K562 (cell line): ENCODE data around the gene B3GALT6. TPM values are rescaled to one million over a fixed set of nuclear protein-coding genes. Genes with fewer than 3 reads are reported as not detected.

ENCODE experiments used
- ATAC-seq: fragments of 200-7000 bp; cut with Tn5 transposase; 3 replicates; pipeline ENCODE4 v1.9.1; 2020; ENCODE audit warnings: moderate library complexity
- BruUV-seq: library from RNA; stranded (reverse); fragments of 400-500 nt; replicated peaks from 2 replicates; lab custom pipeline; 2021; lab: Mats Ljungman, UMichigan
- CTCF ChIA-PET: fragments of 300-600 bp; formaldehyde crosslinking; extraction: SDS; loops from one replicate; lab custom pipeline; 2021; ENCODE audit warnings: low intra/inter-chr PET ratio; lab: Yijun Ruan, JAX
- POLR2A ChIA-PET: fragments of 300-600, 350-650 bp; sonication (Branson Sonifier 250); formaldehyde crosslinking; extraction: SDS; loops from one replicate; lab custom pipeline; 2021; ENCODE audit warnings: antibody characterized with exemption, inconsistent platforms; lab: Yijun Ruan, JAX
- DNase-seq, 4 experiments: peaks; one replicate each; pipeline versions ENCODE4 v3.0.0 to v3.0.0-alpha.2; 2011 to 2018; ENCODE audit warnings: low spot score in 3 of 4, mixed read lengths in 3 of 4; ENCODE audit errors: extremely low read depth in 1 of 4
- FAIRE-seq: peaks from 2 replicates; lab custom pipeline; 2011; peaks lifted over from hg19 to GRCh38; lab: Jason Lieb, UNC
- H2AFZ ChIP-seq: 2 replicates; pipeline ENCODE4 v1.6.0; 2011; ENCODE audit warnings: low read depth, low read length, control low read depth, inconsistent platforms
- H3K27ac ChIP-seq: fragments of 200-600 bp; 3 replicates; pipeline ENCODE4 v1.8.0; 2011; ENCODE audit warnings: low read depth, mild to moderate bottlenecking, control low read depth, inconsistent platforms, low read length, moderate library complexity, mixed read lengths; ENCODE audit errors: extremely low read depth
- H3K27me3 ChIP-seq, 2 experiments: fragments of 300-600 bp in 1 of 2; 2 replicates in 1 of 2; 3 replicates in 1 of 2; pipeline versions ENCODE4 v1.6.0 to v1.8.0; 2011; ENCODE audit warnings: inconsistent platforms in 2 of 2, low read length in 2 of 2, mild to moderate bottlenecking in 1 of 2, mixed read lengths in 1 of 2, moderate library complexity in 1 of 2; ENCODE audit not compliant: control insufficient read depth in 2 of 2, insufficient read depth in 2 of 2
- H3K36me3 ChIP-seq: fragments of 300-600 bp; 3 replicates; pipeline ENCODE4 v1.8.0; 2011; ENCODE audit warnings: mild to moderate bottlenecking, low read length, inconsistent platforms; ENCODE audit not compliant: control insufficient read depth, insufficient read depth
- H3K4me1 ChIP-seq, 2 experiments: fragments of 200-600 bp in 1 of 2; replicated peaks in 1 of 2; 2 replicates in 1 of 2; 3 replicates in 1 of 2; pipeline versions ENCODE4 v1.5.1 to v1.8.0; 2011; ENCODE audit warnings: inconsistent platforms in 2 of 2, low read length in 2 of 2, mild to moderate bottlenecking in 1 of 2, mixed read lengths in 1 of 2, moderate library complexity in 1 of 2; ENCODE audit not compliant: control insufficient read depth in 2 of 2, insufficient read depth in 2 of 2
- H3K4me2 ChIP-seq: 2 replicates; pipeline ENCODE4 v1.6.1; 2011; ENCODE audit warnings: low read length, control low read depth, inconsistent platforms, mixed read lengths; ENCODE audit not compliant: insufficient read depth
- H3K4me3 ChIP-seq: fragments of 200-600 bp; sonication (generic), shearing (Covaris generic); 2 replicates; pipeline ENCODE4 v1.5.1; 2016; ENCODE audit warnings: control low read depth, inconsistent platforms
- H3K79me2 ChIP-seq: fragments of 200-600 bp; 3 replicates; pipeline ENCODE4 v1.8.0; 2011; ENCODE audit warnings: low read length, inconsistent platforms; ENCODE audit not compliant: control insufficient read depth, insufficient read depth
- H3K9ac ChIP-seq, 2 experiments: 2 replicates each; pipeline versions ENCODE4 v1.6.0 to v1.6.1; 2011; ENCODE audit warnings: low read depth in 2 of 2, low read length in 2 of 2, control low read depth in 1 of 2, inconsistent platforms in 1 of 2, mild to moderate bottlenecking in 1 of 2, mixed read lengths in 1 of 2; ENCODE audit not compliant: insufficient read depth in 1 of 2
- H3K9me1 ChIP-seq: one replicate; pipeline ENCODE4 v1.6.0; 2011; ENCODE audit warnings: inconsistent platforms, mild to moderate bottlenecking, low read length, moderate library complexity; ENCODE audit not compliant: control insufficient read depth, insufficient read depth
- H3K9me3 ChIP-seq: replicated peaks from 2 replicates; pipeline ENCODE4 v1.5.1; 2011; ENCODE audit warnings: low read depth, low read length, inconsistent platforms; ENCODE audit not compliant: control insufficient read depth, insufficient read depth
- H4K20me1 ChIP-seq: replicated peaks from 2 replicates; pipeline ENCODE4 v1.6.1; 2011; ENCODE audit warnings: low read length, inconsistent platforms, mixed read lengths; ENCODE audit not compliant: control insufficient read depth, insufficient read depth
- HES1 ChIP-seq: fragments of 450-650 bp; IDR thresholded peaks from 2 replicates; pipeline ENCODE4 v1.6.1; 2016; ENCODE audit warnings: low read depth, mild to moderate bottlenecking, moderate library complexity
- IFI16 ChIP-seq: fragments of 250-450 bp; sonication (Bioruptor Pico); IDR thresholded peaks from 2 replicates; pipeline ENCODE4 v2.1.2; 2022; ENCODE audit warnings: mild to moderate bottlenecking, inconsistent platforms
- MTF1 ChIP-seq: fragments of 250-450 bp; sonication (Bioruptor Pico); IDR thresholded peaks from 2 replicates; pipeline ENCODE4 v1.9.0; 2021; ENCODE audit warnings: moderate library complexity, mild to moderate bottlenecking, inconsistent platforms, borderline replicate concordance
- NELFE ChIP-seq: IDR thresholded peaks from 2 replicates; pipeline ENCODE4 v1.6.1; 2011; ENCODE audit warnings: mild to moderate bottlenecking; ENCODE audit not compliant: insufficient read depth, insufficient read length
- NKRF ChIP-seq: fragments of 450-650 bp; IDR thresholded peaks from 2 replicates; pipeline ENCODE4 v1.6.1; 2016; ENCODE audit warnings: borderline replicate concordance
- RFX1 ChIP-seq: fragments of 450-650 bp; IDR thresholded peaks from 2 replicates; pipeline ENCODE4 v1.6.1; 2016; ENCODE audit warnings: mild to moderate bottlenecking, moderate library complexity
- STAT6 ChIP-seq: sonication (generic); formaldehyde crosslinking; IDR thresholded peaks from 2 replicates; pipeline ENCODE4 v1.8.1; 2023; ENCODE audit warnings: mild to moderate bottlenecking, missing genetic modification reagents
- SUPT5H ChIP-seq: fragments of 450-650 bp; IDR thresholded peaks from 2 replicates; pipeline ENCODE4 v1.6.1; 2016
- THAP12 ChIP-seq: fragments of 250-450 bp; sonication (Bioruptor Pico); IDR thresholded peaks from 2 replicates; pipeline ENCODE4 v1.9.0; 2021; ENCODE audit warnings: mild to moderate bottlenecking, inconsistent platforms
- TOE1 ChIP-seq, 2 experiments: fragments of 450-650 bp in 1 of 2; sonication (generic) in 1 of 2; formaldehyde crosslinking in 1 of 2; IDR thresholded peaks; 2 replicates each; pipeline versions ENCODE4 v1.7.1 to v1.8.0; 2016 to 2022; ENCODE audit warnings: borderline replicate concordance in 2 of 2, mild to moderate bottlenecking in 2 of 2, antibody characterized with exemption in 1 of 2, inconsistent platforms in 1 of 2, low read depth in 1 of 2, missing genetic modification reagents in 1 of 2, moderate library complexity in 1 of 2
- ZBTB1 ChIP-seq: sonication (generic); formaldehyde crosslinking; IDR thresholded peaks from 2 replicates; pipeline ENCODE4 v1.8.1; 2023; ENCODE audit warnings: missing genetic modification reagents, low read depth, mild to moderate bottlenecking, borderline replicate concordance
- WGBS: fragments of 100-300 bp; shearing (Covaris generic); methylation state at CpG from one replicate; pipeline ENCODE4 v1.1.6; 2016; ENCODE audit warnings: low coverage, mixed read lengths; ENCODE audit not compliant: insufficient coverage; ENCODE audit errors: missing lambda C conversion rate; 5-methylcytosine and 5-hydroxymethylcytosine counted together
- in situ Hi-C: fragments of 300-500 bp; cut with MboI; formaldehyde crosslinking; loops from 4 replicates; pipeline ENCODE4 v1.15.0; 2018; ENCODE audit warnings: inconsistent platforms, mixed read lengths
- intact Hi-C: fragments of 100-400 bp; cut with micrococcal nuclease; formaldehyde crosslinking; loops from 2 replicates; pipeline ENCODE4 v1.14.2; 2022
- polyA plus RNA-seq, 8 experiments: library from polyadenylated mRNA; depleted of rRNA in 4 of 8; stranded (reverse) in 5 of 8; unstranded in 3 of 8; fragments of >200 nt; fragmentation: Nextera tagmentation in 2 of 8; fragmentation: Illumina TruSeq in 1 of 8; extraction: Ambion mirVana in 2 of 8; extraction: Trizol in 1 of 8; gene quantifications; 2 replicates each; pipeline versions ENCODE4 v1.2.1 to v1.2.3, GENCODE V29; 2011 to 2014; ENCODE audit warnings: inconsistent platforms in 1 of 8, missing spikeins in 1 of 8
- total RNA-seq, 7 experiments: library from RNA; depleted of rRNA in 6 of 7; stranded (reverse); fragments of >200 nt in 6 of 7; fragmentation: Illumina TruSeq in 2 of 7; extraction: Trizol in 2 of 7; gene quantifications; 2 replicates each; pipeline versions ENCODE4 v1.2.1 to v1.2.3, GENCODE V29; 2011 to 2021; ENCODE audit warnings: low replicate concordance in 1 of 7

The B3GALT6 gene
- total and polyA plus RNA-seq, 9 of the 15 experiments (the other 6 are each of a cell fraction or from before 2014, with no cell fraction given) = 0.68 to 29.8 (median 9.9) TPM

GRCh38 chr1:1272341-1273208, 40.5 kb downstream of the B3GALT6 start:
- Histone ChIP-seq H3K27me3 (no peaks in the 10 kb centered on the region), H3K9ac (peak overlapping the region; percentile 96 to 100), H2AFZ (no peak overlapping the region), H3K4me2 (peak overlapping the region; percentile 94), H3K36me3 (peaks cover 44% of the 10 kb centered on the region), H4K20me1 (peaks cover 23% of the 10 kb centered on the region), H3K9me3 (no peaks in the 10 kb centered on the region), H3K4me3 (peak overlapping the region; percentile 97), H3K27ac (peak overlapping the region; percentile 89; the same call in 2 of the 3 replicates), H3K9me1 (peaks cover 7% of the 10 kb centered on the region), H3K4me1 (peaks cover 16 to 63% of the 10 kb centered on the region in 2 experiments; a peak in 4 of 5 replicates), H3K79me2 (peaks cover 63% of the 10 kb centered on the region)
- BruUV-seq = TSS peak; percentile 49
- peak; percentile 2 for ATAC-seq
- POLR2A ChIA-PET = interaction anchor here (0.6 to 0.9 kb wide), 3 partner anchors 68 to 180 kb away, joined by 3 read pairs; no protein-coding TSS in a partner anchor
- FAIRE-seq = no peak
- DNase-seq = no peak
- in situ Hi-C loops = no loop called here
- intact Hi-C loops = no loop called here
- WGBS = 28% methylated on average over 43 of the region's 43 CpGs
- CTCF ChIA-PET = no interaction called here
- no peak for TF ChIP-seq NELFE
- no peak for TF ChIP-seq MTF1 (CRISPR knock-in tag)
- 0 out of 2 replicates have a peak, but pooled peaks have one; percentile 21 for TF ChIP-seq NKRF
- peak; percentile 35; the same call in 1 of the 2 replicates for TF ChIP-seq ZBTB1
- no peak for TF ChIP-seq IFI16 (CRISPR knock-in tag)
- 0 out of 2 replicates have a peak, but pooled peaks have one; percentile 35 for TF ChIP-seq SUPT5H
- TF ChIP-seq HES1 = no peak
- TF ChIP-seq THAP12 = no peak
- TF ChIP-seq RFX1 = no peak
- TF ChIP-seq STAT6 (CRISPR knock-in tag) = 0 out of 2 replicates have a peak, but pooled peaks have one; percentile 4
- no peak for TF ChIP-seq TOE1 (IDR thresholded peaks at IDR 0.05; ENCODE audit: borderline replicate concordance)
- 0 out of 2 replicates have a peak, but pooled peaks have one; percentile 70 for TF ChIP-seq TOE1 (CRISPR knock-in tag; IDR thresholded peaks at IDR 0.05; ENCODE audit: borderline replicate concordance, low read depth)
